K562 (cell line): Measurements from ENCODE around the gene HOXD13. TPM values are rescaled to one million over a fixed set of nuclear protein-coding genes. Genes with fewer than 3 reads are reported as not detected.

Source experiments
- ATAC-seq: fragments of 200-7000 bp; cut with Tn5 transposase; 3 replicates; pipeline ENCODE4 v1.9.1; 2020; ENCODE audit warnings: moderate library complexity
- BruUV-seq: library from RNA; stranded (reverse); fragments of 400-500 nt; replicated peaks from 2 replicates; lab custom pipeline; 2021; lab: Mats Ljungman, UMichigan
- CTCF ChIA-PET: fragments of 300-600 bp; formaldehyde crosslinking; extraction: SDS; loops from one replicate; lab custom pipeline; 2021; ENCODE audit warnings: low intra/inter-chr PET ratio; lab: Yijun Ruan, JAX
- POLR2A ChIA-PET: fragments of 300-600, 350-650 bp; sonication (Branson Sonifier 250); formaldehyde crosslinking; extraction: SDS; loops from one replicate; lab custom pipeline; 2021; ENCODE audit warnings: antibody characterized with exemption, inconsistent platforms; lab: Yijun Ruan, JAX
- DNase-seq, 4 experiments: peaks; one replicate each; pipeline versions ENCODE4 v3.0.0 to v3.0.0-alpha.2; 2011 to 2018; ENCODE audit warnings: low spot score in 3 of 4, mixed read lengths in 3 of 4; ENCODE audit errors: extremely low read depth in 1 of 4
- FAIRE-seq: peaks from 2 replicates; lab custom pipeline; 2011; peaks lifted over from hg19 to GRCh38; lab: Jason Lieb, UNC
- H2AFZ ChIP-seq: 2 replicates; pipeline ENCODE4 v1.6.0; 2011; ENCODE audit warnings: low read depth, low read length, control low read depth, inconsistent platforms
- H3K27ac ChIP-seq: fragments of 200-600 bp; 3 replicates; pipeline ENCODE4 v1.8.0; 2011; ENCODE audit warnings: low read depth, mild to moderate bottlenecking, control low read depth, inconsistent platforms, low read length, moderate library complexity, mixed read lengths; ENCODE audit errors: extremely low read depth
- H3K27me3 ChIP-seq, 2 experiments: fragments of 300-600 bp in 1 of 2; 2 replicates in 1 of 2; 3 replicates in 1 of 2; pipeline versions ENCODE4 v1.6.0 to v1.8.0; 2011; ENCODE audit warnings: inconsistent platforms in 2 of 2, low read length in 2 of 2, mild to moderate bottlenecking in 1 of 2, mixed read lengths in 1 of 2, moderate library complexity in 1 of 2; ENCODE audit not compliant: control insufficient read depth in 2 of 2, insufficient read depth in 2 of 2
- H3K36me3 ChIP-seq: fragments of 300-600 bp; 3 replicates; pipeline ENCODE4 v1.8.0; 2011; ENCODE audit warnings: mild to moderate bottlenecking, low read length, inconsistent platforms; ENCODE audit not compliant: control insufficient read depth, insufficient read depth
- H3K4me1 ChIP-seq, 2 experiments: fragments of 200-600 bp in 1 of 2; replicated peaks in 1 of 2; 2 replicates in 1 of 2; 3 replicates in 1 of 2; pipeline versions ENCODE4 v1.5.1 to v1.8.0; 2011; ENCODE audit warnings: inconsistent platforms in 2 of 2, low read length in 2 of 2, mild to moderate bottlenecking in 1 of 2, mixed read lengths in 1 of 2, moderate library complexity in 1 of 2; ENCODE audit not compliant: control insufficient read depth in 2 of 2, insufficient read depth in 2 of 2
- H3K4me2 ChIP-seq: 2 replicates; pipeline ENCODE4 v1.6.1; 2011; ENCODE audit warnings: low read length, control low read depth, inconsistent platforms, mixed read lengths; ENCODE audit not compliant: insufficient read depth
- H3K4me3 ChIP-seq: fragments of 200-600 bp; sonication (generic), shearing (Covaris generic); 2 replicates; pipeline ENCODE4 v1.5.1; 2016; ENCODE audit warnings: control low read depth, inconsistent platforms
- H3K79me2 ChIP-seq: fragments of 200-600 bp; 3 replicates; pipeline ENCODE4 v1.8.0; 2011; ENCODE audit warnings: low read length, inconsistent platforms; ENCODE audit not compliant: control insufficient read depth, insufficient read depth
- H3K9ac ChIP-seq, 2 experiments: 2 replicates each; pipeline versions ENCODE4 v1.6.0 to v1.6.1; 2011; ENCODE audit warnings: low read depth in 2 of 2, low read length in 2 of 2, control low read depth in 1 of 2, inconsistent platforms in 1 of 2, mild to moderate bottlenecking in 1 of 2, mixed read lengths in 1 of 2; ENCODE audit not compliant: insufficient read depth in 1 of 2
- H3K9me1 ChIP-seq: one replicate; pipeline ENCODE4 v1.6.0; 2011; ENCODE audit warnings: inconsistent platforms, mild to moderate bottlenecking, low read length, moderate library complexity; ENCODE audit not compliant: control insufficient read depth, insufficient read depth
- H3K9me3 ChIP-seq: replicated peaks from 2 replicates; pipeline ENCODE4 v1.5.1; 2011; ENCODE audit warnings: low read depth, low read length, inconsistent platforms; ENCODE audit not compliant: control insufficient read depth, insufficient read depth
- H4K20me1 ChIP-seq: replicated peaks from 2 replicates; pipeline ENCODE4 v1.6.1; 2011; ENCODE audit warnings: low read length, inconsistent platforms, mixed read lengths; ENCODE audit not compliant: control insufficient read depth, insufficient read depth
- BCL6 ChIP-seq: fragments of 250-450 bp; sonication (Bioruptor Pico); IDR thresholded peaks from 2 replicates; pipeline ENCODE4 v1.4.0; 2020
- CTBP1 ChIP-seq: fragments of 450-650 bp; IDR thresholded peaks from 2 replicates; pipeline ENCODE4 v1.6.1; 2016; ENCODE audit warnings: borderline replicate concordance
- FIP1L1 ChIP-seq: fragments of 200-400 bp; formaldehyde crosslinking; IDR thresholded peaks from 2 replicates; pipeline ENCODE4 v1.6.1; 2018; ENCODE audit warnings: mild to moderate bottlenecking, low read depth, low read length; ENCODE audit not compliant: poor library complexity, severe bottlenecking
- GTF2F1 ChIP-seq: IDR thresholded peaks from 2 replicates; pipeline ENCODE4 v1.6.1; 2011; ENCODE audit warnings: low read depth, low read length, improper control_type of control experiment
- MEIS2 ChIP-seq: fragments of 450-650 bp; IDR thresholded peaks from 2 replicates; pipeline ENCODE4 v1.6.1; 2014; ENCODE audit warnings: mild to moderate bottlenecking; ENCODE audit not compliant: partially characterized antibody
- NELFE ChIP-seq: IDR thresholded peaks from 2 replicates; pipeline ENCODE4 v1.6.1; 2011; ENCODE audit warnings: mild to moderate bottlenecking; ENCODE audit not compliant: insufficient read depth, insufficient read length
- RAD21 ChIP-seq, 2 experiments: fragments of 250-450 bp in 1 of 2; fragments of 450-650 bp in 1 of 2; sonication (Bioruptor Pico) in 1 of 2; formaldehyde crosslinking in 1 of 2; IDR thresholded peaks in 1 of 2; conservative IDR thresholded peaks in 1 of 2; 2 replicates each; pipeline versions ENCODE4 v1.4.0 to v1.8.0; 2020 to 2022; ENCODE audit warnings: mild to moderate bottlenecking in 2 of 2, moderate library complexity in 1 of 2
- SNRNP70 ChIP-seq: fragments of 200-400 bp; formaldehyde crosslinking; optimal IDR thresholded peaks from 2 replicates; pipeline ENCODE3; 2017; ENCODE audit warnings: low read depth, low read length
- in situ Hi-C: fragments of 300-500 bp; cut with MboI; formaldehyde crosslinking; loops from 4 replicates; pipeline ENCODE4 v1.15.0; 2018; ENCODE audit warnings: inconsistent platforms, mixed read lengths
- intact Hi-C: fragments of 100-400 bp; cut with micrococcal nuclease; formaldehyde crosslinking; loops from 2 replicates; pipeline ENCODE4 v1.14.2; 2022
- polyA plus RNA-seq, 8 experiments: library from polyadenylated mRNA; depleted of rRNA in 4 of 8; stranded (reverse) in 5 of 8; unstranded in 3 of 8; fragments of >200 nt; fragmentation: Nextera tagmentation in 2 of 8; fragmentation: Illumina TruSeq in 1 of 8; extraction: Ambion mirVana in 2 of 8; extraction: Trizol in 1 of 8; gene quantifications; 2 replicates each; pipeline versions ENCODE4 v1.2.1 to v1.2.3, GENCODE V29; 2011 to 2014; ENCODE audit warnings: inconsistent platforms in 1 of 8, missing spikeins in 1 of 8
- total RNA-seq, 7 experiments: library from RNA; depleted of rRNA in 6 of 7; stranded (reverse); fragments of >200 nt in 6 of 7; fragmentation: Illumina TruSeq in 2 of 7; extraction: Trizol in 2 of 7; gene quantifications; 2 replicates each; pipeline versions ENCODE4 v1.2.1 to v1.2.3, GENCODE V29; 2011 to 2021; ENCODE audit warnings: low replicate concordance in 1 of 7
- TF ChIP-seq, protein P1 (sequence below), 3 experiments: IDR thresholded peaks in 2 of 3; conservative IDR thresholded peaks in 1 of 3; 2 replicates each; pipeline ENCODE4 v1.5.1; 2011 to 2012; ENCODE audit warnings: low read length in 3 of 3, mild to moderate bottlenecking in 3 of 3, control low read depth in 2 of 3, improper control_type of control experiment in 1 of 3, inconsistent platforms in 1 of 3, low read depth in 1 of 3, mixed read lengths in 1 of 3, moderate library complexity in 1 of 3; ENCODE audit not compliant: insufficient read depth in 2 of 3
- TF ChIP-seq, protein P2 (sequence below): fragments of 450-650 bp; IDR thresholded peaks from 2 replicates; pipeline ENCODE4 v1.6.1; 2018; ENCODE audit not compliant: partially characterized antibody
- TF ChIP-seq, protein P3 (sequence below): fragments of 450-650 bp; formaldehyde crosslinking; IDR thresholded peaks from 2 replicates; pipeline ENCODE4 v1.4.0; 2022; ENCODE audit warnings: mild to moderate bottlenecking, moderate library complexity
- TF ChIP-seq, protein P4 (sequence below): sonication (generic); formaldehyde crosslinking; IDR thresholded peaks from 2 replicates; pipeline ENCODE4 v1.8.0; 2022; ENCODE audit warnings: mild to moderate bottlenecking, missing genetic modification reagents
- TF ChIP-seq, protein P5 (sequence below), 2 experiments: fragments of 450-650 bp in 1 of 2; sonication (generic) in 1 of 2; formaldehyde crosslinking in 1 of 2; IDR thresholded peaks in 1 of 2; conservative IDR thresholded peaks in 1 of 2; 2 replicates each; pipeline versions ENCODE4 v1.6.1 to v1.8.1; 2016 to 2023; ENCODE audit warnings: mild to moderate bottlenecking in 2 of 2, moderate library complexity in 2 of 2, inconsistent platforms in 1 of 2, missing genetic modification reagents in 1 of 2

Gene HOXD13
- total and polyA plus RNA-seq, 9 of the 15 experiments (the other 6 are each of a cell fraction or from before 2014, with no cell fraction given) = 0.03 to 0.04 TPM; not detected in 7

DNA sequence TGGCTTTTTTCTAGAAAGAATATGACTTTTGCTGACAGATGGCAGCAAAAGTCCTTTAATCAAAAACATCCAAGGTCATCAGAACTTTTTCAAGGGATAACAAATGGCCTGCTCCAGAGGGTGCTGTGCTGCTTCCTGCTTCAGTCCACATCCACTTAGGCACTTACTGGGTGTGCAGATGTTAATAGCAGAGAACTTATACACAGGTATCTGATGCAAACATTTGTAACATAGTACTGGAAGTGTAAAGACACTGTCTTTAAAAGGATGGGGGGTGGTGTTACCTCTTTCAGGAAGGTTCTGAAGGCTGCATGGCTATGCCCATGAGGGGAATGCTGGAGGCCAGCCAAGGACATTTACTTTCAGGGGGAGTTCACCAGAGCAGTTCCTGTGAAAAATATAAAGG is 42.5 kb downstream of the HOXD13 start:
- Histone ChIP-seq H4K20me1 (0 out of 2 replicates have a peak, but pooled peaks cover 2% of the 10 kb centered on the region), H3K9me1 (no peaks in the 10 kb centered on the region), H3K9ac (no peak overlapping the region), H3K27ac (no peak overlapping the region), H3K79me2 (no peaks in the 10 kb centered on the region), H3K36me3 (no peaks in the 10 kb centered on the region), H3K4me3 (no peak overlapping the region), H3K9me3 (no peaks in the 10 kb centered on the region), H3K4me1 (peaks cover 0 to 13% of the 10 kb centered on the region in 2 experiments; a peak in 2 of 5 replicates), H3K4me2 (no peak overlapping the region), H2AFZ (no peak overlapping the region), H3K27me3 (peaks cover 46 to 69% of the 10 kb centered on the region in 2 experiments)
- DNase-seq = no peak
- peak; percentile 32 for ATAC-seq
- intact Hi-C loops = no loop called here
- POLR2A ChIA-PET = no interaction called here
- in situ Hi-C loops = loop anchor here (25.0 kb wide), 2 partner anchors 677 to 1627 kb away; no protein-coding TSS in a partner anchor
- CTCF ChIA-PET = interaction anchor here (1.7 kb wide), 1 partner anchor 8 kb away, joined by 4 read pairs; no protein-coding TSS in a partner anchor
- no peak for FAIRE-seq
- no TSS peak for BruUV-seq
- TF ChIP-seq, protein P1, sequence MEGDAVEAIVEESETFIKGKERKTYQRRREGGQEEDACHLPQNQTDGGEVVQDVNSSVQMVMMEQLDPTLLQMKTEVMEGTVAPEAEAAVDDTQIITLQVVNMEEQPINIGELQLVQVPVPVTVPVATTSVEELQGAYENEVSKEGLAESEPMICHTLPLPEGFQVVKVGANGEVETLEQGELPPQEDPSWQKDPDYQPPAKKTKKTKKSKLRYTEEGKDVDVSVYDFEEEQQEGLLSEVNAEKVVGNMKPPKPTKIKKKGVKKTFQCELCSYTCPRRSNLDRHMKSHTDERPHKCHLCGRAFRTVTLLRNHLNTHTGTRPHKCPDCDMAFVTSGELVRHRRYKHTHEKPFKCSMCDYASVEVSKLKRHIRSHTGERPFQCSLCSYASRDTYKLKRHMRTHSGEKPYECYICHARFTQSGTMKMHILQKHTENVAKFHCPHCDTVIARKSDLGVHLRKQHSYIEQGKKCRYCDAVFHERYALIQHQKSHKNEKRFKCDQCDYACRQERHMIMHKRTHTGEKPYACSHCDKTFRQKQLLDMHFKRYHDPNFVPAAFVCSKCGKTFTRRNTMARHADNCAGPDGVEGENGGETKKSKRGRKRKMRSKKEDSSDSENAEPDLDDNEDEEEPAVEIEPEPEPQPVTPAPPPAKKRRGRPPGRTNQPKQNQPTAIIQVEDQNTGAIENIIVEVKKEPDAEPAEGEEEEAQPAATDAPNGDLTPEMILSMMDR (IDR thresholded peaks at IDR 0.05 in 2 of 3, conservative IDR thresholded peaks at IDR 0.05 in 1 of 3; ENCODE audit: insufficient read depth in 2 of 3, low read depth in 1 of 3, low read length in 3 of 3) = 0 out of 6 replicates have a peak, but pooled peaks of 1 of the 3 experiments have one; percentile 14
- TF ChIP-seq SNRNP70 = no peak
- no peak for TF ChIP-seq GTF2F1
- TF ChIP-seq, protein P2, sequence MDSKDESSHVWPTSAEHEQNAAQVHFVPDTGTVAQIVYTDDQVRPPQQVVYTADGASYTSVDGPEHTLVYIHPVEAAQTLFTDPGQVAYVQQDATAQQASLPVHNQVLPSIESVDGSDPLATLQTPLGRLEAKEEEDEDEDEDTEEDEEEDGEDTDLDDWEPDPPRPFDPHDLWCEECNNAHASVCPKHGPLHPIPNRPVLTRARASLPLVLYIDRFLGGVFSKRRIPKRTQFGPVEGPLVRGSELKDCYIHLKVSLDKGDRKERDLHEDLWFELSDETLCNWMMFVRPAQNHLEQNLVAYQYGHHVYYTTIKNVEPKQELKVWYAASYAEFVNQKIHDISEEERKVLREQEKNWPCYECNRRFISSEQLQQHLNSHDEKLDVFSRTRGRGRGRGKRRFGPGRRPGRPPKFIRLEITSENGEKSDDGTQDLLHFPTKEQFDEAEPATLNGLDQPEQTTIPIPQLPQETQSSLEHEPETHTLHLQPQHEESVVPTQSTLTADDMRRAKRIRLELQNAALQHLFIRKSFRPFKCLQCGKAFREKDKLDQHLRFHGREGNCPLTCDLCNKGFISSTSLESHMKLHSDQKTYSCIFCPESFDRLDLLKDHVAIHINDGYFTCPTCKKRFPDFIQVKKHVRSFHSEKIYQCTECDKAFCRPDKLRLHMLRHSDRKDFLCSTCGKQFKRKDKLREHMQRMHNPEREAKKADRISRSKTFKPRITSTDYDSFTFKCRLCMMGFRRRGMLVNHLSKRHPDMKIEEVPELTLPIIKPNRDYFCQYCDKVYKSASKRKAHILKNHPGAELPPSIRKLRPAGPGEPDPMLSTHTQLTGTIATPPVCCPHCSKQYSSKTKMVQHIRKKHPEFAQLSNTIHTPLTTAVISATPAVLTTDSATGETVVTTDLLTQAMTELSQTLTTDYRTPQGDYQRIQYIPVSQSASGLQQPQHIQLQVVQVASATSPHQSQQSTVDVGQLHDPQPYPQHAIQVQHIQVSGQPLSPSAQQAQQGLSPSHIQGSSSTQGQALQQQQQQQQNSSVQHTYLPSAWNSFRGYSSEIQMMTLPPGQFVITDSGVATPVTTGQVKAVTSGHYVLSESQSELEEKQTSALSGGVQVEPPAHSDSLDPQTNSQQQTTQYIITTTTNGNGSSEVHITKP = no peak
- TF ChIP-seq CTBP1 = peak; percentile 62
- TF ChIP-seq FIP1L1 = no peak
- no peak for TF ChIP-seq MEIS2
- no peak for TF ChIP-seq NELFE
- TF ChIP-seq, protein P3, sequence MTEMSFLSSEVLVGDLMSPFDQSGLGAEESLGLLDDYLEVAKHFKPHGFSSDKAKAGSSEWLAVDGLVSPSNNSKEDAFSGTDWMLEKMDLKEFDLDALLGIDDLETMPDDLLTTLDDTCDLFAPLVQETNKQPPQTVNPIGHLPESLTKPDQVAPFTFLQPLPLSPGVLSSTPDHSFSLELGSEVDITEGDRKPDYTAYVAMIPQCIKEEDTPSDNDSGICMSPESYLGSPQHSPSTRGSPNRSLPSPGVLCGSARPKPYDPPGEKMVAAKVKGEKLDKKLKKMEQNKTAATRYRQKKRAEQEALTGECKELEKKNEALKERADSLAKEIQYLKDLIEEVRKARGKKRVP = 0 out of 2 replicates have a peak, but pooled peaks have one; percentile 18
- TF ChIP-seq, protein P4, sequence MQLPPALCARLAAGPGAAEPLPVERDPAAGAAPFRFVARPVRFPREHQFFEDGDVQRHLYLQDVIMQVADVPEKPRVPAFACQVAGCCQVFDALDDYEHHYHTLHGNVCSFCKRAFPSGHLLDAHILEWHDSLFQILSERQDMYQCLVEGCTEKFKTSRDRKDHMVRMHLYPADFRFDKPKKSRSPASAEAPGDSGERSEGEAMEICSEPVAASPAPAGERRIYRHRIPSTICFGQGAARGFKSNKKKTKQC (CRISPR knock-in tag) = no peak
- TF ChIP-seq, protein P5, sequence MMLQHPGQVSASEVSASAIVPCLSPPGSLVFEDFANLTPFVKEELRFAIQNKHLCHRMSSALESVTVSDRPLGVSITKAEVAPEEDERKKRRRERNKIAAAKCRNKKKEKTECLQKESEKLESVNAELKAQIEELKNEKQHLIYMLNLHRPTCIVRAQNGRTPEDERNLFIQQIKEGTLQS (IDR thresholded peaks at IDR 0.05) = peak; percentile 17; the same call in 1 of the 2 replicates
- TF ChIP-seq, protein P5 (CRISPR knock-in tag; conservative IDR thresholded peaks at IDR 0.05) = no peak
- peak; percentile 13 to 53; a peak in 2 of 4 replicates for TF ChIP-seq RAD21 (CRISPR knock-in tag; conservative IDR thresholded peaks at IDR 0.05 in 1 of 2, IDR thresholded peaks at IDR 0.05 in 1 of 2)
- TF ChIP-seq BCL6 = no peak
